Astrocyte of the spinal cord (primary cell): ENCODE data around the gene CASP10.
"Not testable (repeated sequence)": the region's sequence is repeated elsewhere in the genome, so short reads cannot be mapped to it uniquely, and the experiment has no call there.

Experiments used
- DNase-seq: peaks from one replicate; pipeline ENCODE4 v3.0.0; 2011; ENCODE audit warnings: low read depth, low spot score
- H3K4me3 ChIP-seq: 2 replicates; pipeline ENCODE4 v1.5.1; 2011; ENCODE audit warnings: low read depth, mild to moderate bottlenecking, low read length, moderate library complexity
- in situ Hi-C: cut with HindIII; loops from 2 replicates; pipeline ENCODE4 v1.10.0; 2017; ENCODE audit warnings: low sequenced_read_pairs
- TF ChIP-seq, protein P1 (sequence below): IDR thresholded peaks from 2 replicates; pipeline ENCODE4 v1.5.1; 2012; ENCODE audit warnings: low read depth, mild to moderate bottlenecking, low read length, inconsistent platforms

CASP10 gene

DNA sequence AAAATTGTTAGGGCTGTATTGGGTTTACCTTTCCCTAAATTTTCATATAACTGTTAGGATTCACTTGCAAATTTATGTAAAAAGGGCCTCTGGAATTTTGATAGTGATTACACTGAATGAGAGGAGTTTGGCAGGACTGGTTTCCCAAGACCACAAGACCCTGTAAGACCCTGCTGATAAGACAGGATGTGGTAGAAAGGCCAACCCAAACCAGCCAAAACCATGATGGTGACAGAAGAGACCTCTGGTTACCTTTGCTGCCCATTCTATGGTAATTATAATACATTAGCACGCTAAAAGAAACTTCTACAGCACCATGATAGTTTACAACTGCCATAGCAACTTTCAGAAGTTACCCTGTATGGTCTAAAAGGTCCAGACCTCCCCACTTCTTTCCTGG, 8.3 kb upstream of the CASP10 start:
- DNase-seq, result no peak
- no peak overlapping the region for H3K4me3 ChIP-seq
- in situ Hi-C loops, result no loop called here
- TF ChIP-seq, protein P1, sequence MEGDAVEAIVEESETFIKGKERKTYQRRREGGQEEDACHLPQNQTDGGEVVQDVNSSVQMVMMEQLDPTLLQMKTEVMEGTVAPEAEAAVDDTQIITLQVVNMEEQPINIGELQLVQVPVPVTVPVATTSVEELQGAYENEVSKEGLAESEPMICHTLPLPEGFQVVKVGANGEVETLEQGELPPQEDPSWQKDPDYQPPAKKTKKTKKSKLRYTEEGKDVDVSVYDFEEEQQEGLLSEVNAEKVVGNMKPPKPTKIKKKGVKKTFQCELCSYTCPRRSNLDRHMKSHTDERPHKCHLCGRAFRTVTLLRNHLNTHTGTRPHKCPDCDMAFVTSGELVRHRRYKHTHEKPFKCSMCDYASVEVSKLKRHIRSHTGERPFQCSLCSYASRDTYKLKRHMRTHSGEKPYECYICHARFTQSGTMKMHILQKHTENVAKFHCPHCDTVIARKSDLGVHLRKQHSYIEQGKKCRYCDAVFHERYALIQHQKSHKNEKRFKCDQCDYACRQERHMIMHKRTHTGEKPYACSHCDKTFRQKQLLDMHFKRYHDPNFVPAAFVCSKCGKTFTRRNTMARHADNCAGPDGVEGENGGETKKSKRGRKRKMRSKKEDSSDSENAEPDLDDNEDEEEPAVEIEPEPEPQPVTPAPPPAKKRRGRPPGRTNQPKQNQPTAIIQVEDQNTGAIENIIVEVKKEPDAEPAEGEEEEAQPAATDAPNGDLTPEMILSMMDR, result no peak

DNA sequence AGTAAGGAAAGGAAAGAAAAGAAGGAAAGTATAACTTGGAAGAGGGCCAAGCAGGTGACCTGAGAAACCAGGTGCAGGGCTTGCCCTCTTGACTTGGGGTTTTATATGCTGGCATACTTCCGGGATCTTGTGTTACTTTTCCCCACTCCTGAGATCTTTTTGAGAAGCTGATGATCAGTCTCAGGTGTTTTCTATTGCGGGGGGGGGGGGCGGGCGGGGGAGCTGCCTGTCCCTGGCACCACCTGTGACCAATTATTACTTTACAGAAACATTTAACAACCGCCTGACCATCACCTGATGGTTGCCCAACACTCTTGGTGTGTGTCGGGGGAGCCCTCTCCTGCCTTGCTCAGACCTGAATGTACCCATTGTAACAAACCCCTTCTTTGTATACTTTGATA, 6.9 kb upstream of the CASP10 start:
- in situ Hi-C loops, result no loop called here
- no peak for DNase-seq
- H3K4me3 ChIP-seq, result no peak overlapping the region
- TF ChIP-seq, protein P1, result no peak

DNA sequence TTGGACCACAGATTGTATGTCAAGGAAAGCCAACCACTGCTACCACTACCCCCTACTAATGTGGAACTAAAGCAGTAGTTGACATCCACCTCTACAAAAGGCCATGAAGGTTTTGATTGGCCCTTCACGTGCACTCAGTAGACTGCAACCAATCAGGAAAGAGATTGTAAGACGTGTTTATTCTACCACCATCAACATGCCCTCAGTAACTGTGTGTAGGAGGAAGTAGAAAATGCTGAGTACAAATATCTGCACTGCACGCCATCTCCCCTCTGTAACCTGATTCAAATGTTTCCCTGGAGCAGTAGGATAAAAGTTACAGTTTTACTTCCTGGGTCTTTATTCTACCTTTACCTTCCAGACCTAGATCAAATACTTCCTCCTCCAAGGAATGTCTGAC, 2.9 kb upstream of the CASP10 start:
- in situ Hi-C loops, result no loop called here
- TF ChIP-seq, protein P1, result no peak
- no peak overlapping the region for H3K4me3 ChIP-seq
- no peak for DNase-seq

DNA sequence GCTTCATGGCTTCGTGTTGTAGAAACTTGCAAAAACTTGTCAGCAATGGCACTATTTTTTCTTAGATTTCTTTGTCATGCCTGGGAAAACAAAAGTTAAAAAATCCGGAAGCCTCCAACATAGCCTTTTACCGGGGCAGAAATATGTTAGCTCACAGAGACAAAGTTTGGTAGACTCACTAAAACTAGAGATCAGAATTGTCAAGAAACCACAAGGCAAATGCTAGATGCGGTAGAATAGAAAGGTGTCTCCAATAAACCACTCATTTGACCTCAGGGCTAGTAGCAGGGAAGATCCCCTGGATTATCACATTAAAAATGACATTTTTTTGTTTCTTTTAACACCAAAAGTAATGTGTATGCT, 405 bp downstream of the CASP10 start:
- in situ Hi-C loops, result no loop called here
- DNase-seq, result no peak
- TF ChIP-seq, protein P1, result no peak
- H3K4me3 ChIP-seq, result peak overlapping the region; percentile 18

DNA sequence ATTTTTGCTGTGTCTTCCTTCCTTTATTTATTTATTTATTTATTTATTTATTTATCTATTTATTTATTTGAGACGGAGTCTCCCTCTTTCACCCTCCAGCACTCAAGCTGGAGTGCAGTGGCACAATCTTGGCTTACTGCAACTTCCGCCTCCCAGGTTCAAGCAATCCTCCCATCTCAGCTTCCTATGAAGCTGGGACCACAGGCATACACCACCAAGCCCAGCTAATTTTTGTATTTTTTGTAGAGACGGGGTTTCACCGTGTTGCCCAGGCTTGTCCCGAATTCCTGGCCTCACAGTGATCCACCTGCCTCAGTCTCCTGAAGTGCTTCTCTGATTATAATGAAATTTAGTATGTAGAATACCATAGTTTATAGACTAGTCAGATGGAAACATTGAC, 894 bp downstream of the CASP10 start:
- DNase-seq, in situ Hi-C loops, H3K4me3 ChIP-seq: not testable (repeated sequence)

DNA sequence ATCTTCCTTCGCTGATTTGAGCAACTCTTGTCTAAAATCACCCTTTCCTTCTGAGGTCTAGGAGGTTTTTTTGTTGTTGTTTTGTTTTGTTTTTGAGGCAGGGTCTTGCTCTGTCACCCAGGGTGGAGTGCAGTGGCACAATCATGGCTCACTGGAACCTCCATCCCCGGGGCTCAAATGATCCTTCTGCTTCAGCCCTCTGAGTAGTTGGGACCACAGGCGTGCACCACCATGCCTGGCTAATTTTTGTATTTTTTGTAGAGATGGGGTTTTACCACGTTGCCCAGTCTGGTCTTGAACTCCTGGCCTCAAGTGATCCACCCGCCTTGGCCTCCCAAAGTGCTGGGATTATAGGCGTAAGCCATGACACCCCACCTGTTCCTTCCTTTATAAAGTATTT, 1.3 kb downstream of the CASP10 start:
- H3K4me3 ChIP-seq, DNase-seq, in situ Hi-C loops: not testable (repeated sequence)

DNA sequence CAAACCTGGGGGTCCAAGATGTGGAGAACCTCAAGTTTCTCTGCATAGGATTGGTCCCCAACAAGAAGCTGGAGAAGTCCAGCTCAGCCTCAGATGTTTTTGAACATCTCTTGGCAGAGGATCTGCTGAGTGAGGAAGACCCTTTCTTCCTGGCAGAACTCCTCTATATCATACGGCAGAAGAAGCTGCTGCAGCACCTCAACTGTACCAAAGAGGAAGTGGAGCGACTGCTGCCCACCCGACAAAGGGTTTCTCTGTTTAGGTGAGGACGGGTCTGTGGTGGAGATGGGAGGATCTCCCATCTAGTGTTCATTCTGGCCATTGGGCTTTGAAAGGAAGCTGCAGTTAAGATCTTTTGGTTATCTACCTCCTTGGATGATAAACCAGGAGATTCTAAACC, 2.9 kb downstream of the CASP10 start:
- TF ChIP-seq, protein P1, result no peak
- H3K4me3 ChIP-seq, result no peak overlapping the region
- DNase-seq, result no peak
- in situ Hi-C loops, result no loop called here

DNA sequence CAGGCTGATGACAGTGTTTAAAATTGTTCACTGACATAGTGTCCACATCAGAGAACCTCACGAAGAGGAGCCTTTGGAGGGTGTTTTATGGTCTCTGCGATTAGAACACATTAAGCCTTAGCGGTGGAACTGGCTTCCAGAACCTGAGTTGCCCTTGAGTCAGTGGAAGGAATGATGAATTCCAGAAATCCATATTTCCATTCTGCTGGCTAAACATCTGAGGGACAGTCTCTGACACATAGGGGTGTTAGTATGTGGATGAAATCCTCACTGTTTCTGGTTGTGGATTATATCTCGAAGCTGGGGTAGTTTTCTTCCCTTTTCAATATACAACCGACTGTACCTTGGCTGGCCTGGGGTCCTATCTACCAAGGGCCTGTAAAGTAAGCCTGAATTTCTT, 4.0 kb downstream of the CASP10 start:
- DNase-seq, result no peak
- TF ChIP-seq, protein P1, result no peak
- in situ Hi-C loops, result no loop called here
- H3K4me3 ChIP-seq, result no peak overlapping the region
